ENCODE data around the gene NR1D1.

Gene NR1D1

DNA sequence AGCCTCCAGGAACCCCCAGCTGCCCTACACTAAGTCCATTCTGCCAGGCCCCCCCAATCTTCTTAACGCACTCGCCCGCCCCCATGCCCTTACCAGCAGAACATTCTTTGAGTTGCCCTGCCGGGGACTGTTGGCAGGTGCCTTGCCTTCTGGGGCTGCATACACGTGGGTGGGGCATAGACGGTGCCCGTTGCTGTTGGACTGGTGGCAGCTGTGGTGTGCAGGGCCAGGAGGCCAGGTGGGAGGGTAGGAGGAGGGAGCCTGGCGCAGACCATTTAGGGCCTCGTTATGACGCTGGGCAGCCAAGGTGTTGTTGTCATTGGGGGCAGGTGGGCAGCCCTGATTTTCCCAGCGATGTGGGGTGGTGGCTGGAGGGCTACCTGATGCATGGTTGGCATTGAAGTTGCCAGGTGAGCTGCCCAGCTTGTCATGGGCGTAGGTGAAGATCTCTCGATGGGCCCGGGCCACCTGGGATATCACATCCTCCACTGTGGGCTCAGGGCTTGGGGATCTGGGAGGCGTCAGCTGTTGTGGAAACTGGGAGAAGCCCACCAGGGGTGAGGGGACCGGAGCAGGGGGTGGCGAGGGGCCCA, 4.9 kb downstream of the NR1D1 start:
- Histone ChIP-seq H3K79me2 (ENCODE audit: insufficient read depth, low read depth) (peaks cover 5% of the 10 kb centered on the region; the same call in 1 of the 2 replicates), H3K4me3 (IDR thresholded peaks at IDR 0.05; ENCODE audit: insufficient read depth, low read depth, low read length) (no peak overlapping the region), H3K4me2 (no peak overlapping the region), H3K27ac (no peak overlapping the region), H3K4me1 (ENCODE audit: low read depth, poor library complexity, severe bottlenecking) (peaks cover 27% of the 10 kb centered on the region), H3K36me3 (ENCODE audit: insufficient read depth) (no peaks in the 10 kb centered on the region), H4K20me1 (ENCODE audit: insufficient read depth) (no peaks in the 10 kb centered on the region), H2AFZ (ENCODE audit: low read depth) (no peak overlapping the region), H3K27me3 (ENCODE audit: insufficient read depth, low read depth) (no peaks in the 10 kb centered on the region), H3K9ac (no peak overlapping the region)
- TF ChIP-seq, protein P1, sequence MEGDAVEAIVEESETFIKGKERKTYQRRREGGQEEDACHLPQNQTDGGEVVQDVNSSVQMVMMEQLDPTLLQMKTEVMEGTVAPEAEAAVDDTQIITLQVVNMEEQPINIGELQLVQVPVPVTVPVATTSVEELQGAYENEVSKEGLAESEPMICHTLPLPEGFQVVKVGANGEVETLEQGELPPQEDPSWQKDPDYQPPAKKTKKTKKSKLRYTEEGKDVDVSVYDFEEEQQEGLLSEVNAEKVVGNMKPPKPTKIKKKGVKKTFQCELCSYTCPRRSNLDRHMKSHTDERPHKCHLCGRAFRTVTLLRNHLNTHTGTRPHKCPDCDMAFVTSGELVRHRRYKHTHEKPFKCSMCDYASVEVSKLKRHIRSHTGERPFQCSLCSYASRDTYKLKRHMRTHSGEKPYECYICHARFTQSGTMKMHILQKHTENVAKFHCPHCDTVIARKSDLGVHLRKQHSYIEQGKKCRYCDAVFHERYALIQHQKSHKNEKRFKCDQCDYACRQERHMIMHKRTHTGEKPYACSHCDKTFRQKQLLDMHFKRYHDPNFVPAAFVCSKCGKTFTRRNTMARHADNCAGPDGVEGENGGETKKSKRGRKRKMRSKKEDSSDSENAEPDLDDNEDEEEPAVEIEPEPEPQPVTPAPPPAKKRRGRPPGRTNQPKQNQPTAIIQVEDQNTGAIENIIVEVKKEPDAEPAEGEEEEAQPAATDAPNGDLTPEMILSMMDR (conservative IDR thresholded peaks at IDR 0.05; ENCODE audit: low read depth, low read length), result no peak

DNA sequence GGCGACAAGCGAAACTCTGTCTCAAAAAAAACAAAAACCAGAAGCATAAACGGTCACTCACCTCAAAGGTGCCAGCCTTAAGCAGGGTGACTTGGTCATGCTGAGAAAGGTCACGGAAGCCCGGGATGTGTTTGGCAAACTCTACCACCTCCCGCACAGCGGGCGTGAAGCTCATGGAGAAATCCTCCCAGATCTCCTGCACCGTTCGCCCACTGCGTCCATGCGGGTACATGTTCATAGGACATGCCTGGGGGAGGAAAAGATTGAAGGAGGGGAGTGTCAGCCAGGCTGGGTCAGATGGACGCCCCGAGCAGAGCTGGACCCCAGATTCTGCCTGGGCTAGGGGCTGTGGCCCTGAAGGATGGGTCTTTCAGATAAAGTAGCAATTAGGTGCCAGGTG, 5.5 kb downstream of the NR1D1 start:
- no peaks in the 10 kb centered on the region for H4K20me1 ChIP-seq (ENCODE audit: insufficient read depth)
- no peak overlapping the region for H3K9ac ChIP-seq
- H3K79me2 ChIP-seq (ENCODE audit: insufficient read depth, low read depth), result peaks cover 5% of the 10 kb centered on the region; the same call in 1 of the 2 replicates
- no peak overlapping the region for H3K27ac ChIP-seq
- peaks cover 27% of the 10 kb centered on the region for H3K4me1 ChIP-seq (ENCODE audit: low read depth, poor library complexity, severe bottlenecking)
- no peak overlapping the region for H2AFZ ChIP-seq (ENCODE audit: low read depth)
- no peak overlapping the region for H3K4me2 ChIP-seq
- no peak overlapping the region for H3K4me3 ChIP-seq (IDR thresholded peaks at IDR 0.05; ENCODE audit: insufficient read depth, low read depth, low read length)
- no peaks in the 10 kb centered on the region for H3K27me3 ChIP-seq (ENCODE audit: insufficient read depth, low read depth)
- TF ChIP-seq, protein P1 (conservative IDR thresholded peaks at IDR 0.05; ENCODE audit: low read depth, low read length), result no peak
- H3K36me3 ChIP-seq (ENCODE audit: insufficient read depth), result no peaks in the 10 kb centered on the region

DNA sequence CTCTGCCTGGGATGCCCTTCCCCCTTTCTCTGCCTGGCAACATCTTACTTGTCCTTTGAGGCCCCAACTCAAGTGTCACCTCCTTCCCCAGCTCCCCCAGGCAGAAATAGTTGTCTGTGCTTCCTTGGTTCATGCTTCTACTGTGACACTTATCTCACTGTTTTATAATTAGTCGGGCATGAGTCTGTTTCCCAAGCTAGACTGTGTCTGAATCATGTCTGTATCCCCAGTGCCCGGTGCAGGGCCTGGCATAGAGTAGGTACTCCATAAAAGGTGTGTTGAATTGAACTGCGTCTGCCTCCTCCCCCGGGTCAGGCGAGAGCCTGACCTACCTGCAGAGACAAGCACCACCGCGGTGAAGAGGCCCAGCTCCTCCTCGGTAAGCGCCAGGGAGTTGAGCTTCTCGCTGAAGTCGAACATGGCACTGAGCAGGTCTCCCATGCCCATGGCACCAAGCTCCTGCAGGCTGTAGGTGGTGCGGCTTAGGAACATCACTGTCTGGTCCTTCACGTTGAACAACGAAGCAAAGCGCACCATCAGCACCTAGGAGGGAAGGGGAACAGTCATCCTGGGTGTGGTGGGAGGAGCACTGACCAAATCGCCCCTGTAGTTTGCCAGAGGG, 6.7 kb downstream of the NR1D1 start:
- H3K9ac ChIP-seq, result no peak overlapping the region
- no peak overlapping the region for H3K4me3 ChIP-seq (IDR thresholded peaks at IDR 0.05; ENCODE audit: insufficient read depth, low read depth, low read length)
- H3K36me3 ChIP-seq (ENCODE audit: insufficient read depth), result no peaks in the 10 kb centered on the region
- TF ChIP-seq, protein P1 (conservative IDR thresholded peaks at IDR 0.05; ENCODE audit: low read depth, low read length), result no peak
- H3K4me2 ChIP-seq, result no peak overlapping the region
- no peak overlapping the region for H2AFZ ChIP-seq (ENCODE audit: low read depth)
- H3K79me2 ChIP-seq (ENCODE audit: insufficient read depth, low read depth), result peaks cover 5% of the 10 kb centered on the region; the same call in 1 of the 2 replicates
- H4K20me1 ChIP-seq (ENCODE audit: insufficient read depth), result no peaks in the 10 kb centered on the region
- H3K27me3 ChIP-seq (ENCODE audit: insufficient read depth, low read depth), result no peaks in the 10 kb centered on the region
- peaks cover 26% of the 10 kb centered on the region for H3K4me1 ChIP-seq (ENCODE audit: low read depth, poor library complexity, severe bottlenecking)
- H3K27ac ChIP-seq, result no peak overlapping the region

DNA sequence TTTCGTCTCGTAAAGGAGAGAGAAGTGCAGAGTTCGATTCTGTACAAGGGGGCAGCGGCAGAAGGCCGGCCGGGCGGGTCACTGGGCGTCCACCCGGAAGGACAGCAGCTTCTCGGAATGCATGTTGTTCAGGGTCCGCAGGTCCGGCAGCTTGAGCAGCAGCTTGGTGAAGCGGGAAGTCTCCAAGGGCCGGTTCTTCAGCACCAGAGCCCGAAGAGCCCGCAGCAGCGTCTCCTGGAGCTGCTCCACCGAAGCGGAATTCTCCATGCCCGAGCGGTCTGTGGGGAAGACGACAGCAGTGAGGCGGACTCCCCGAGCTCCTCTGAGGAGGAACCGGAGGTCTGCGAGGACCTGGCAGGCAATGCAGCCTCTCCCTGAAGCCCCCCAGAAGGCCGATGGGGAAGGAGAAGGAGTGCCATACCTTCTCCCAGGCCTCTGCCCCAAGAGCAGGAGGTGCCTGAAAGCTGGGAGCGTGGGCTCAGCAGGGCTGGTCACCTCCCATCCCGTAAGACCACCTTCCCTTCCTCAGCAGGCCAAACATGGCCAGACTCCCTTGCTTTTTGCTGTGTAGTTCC, 7.3 kb downstream of the NR1D1 start:
- Histone ChIP-seq H3K36me3 (ENCODE audit: insufficient read depth) (no peaks in the 10 kb centered on the region), H3K27me3 (ENCODE audit: insufficient read depth, low read depth) (no peaks in the 10 kb centered on the region), H2AFZ (ENCODE audit: low read depth) (no peak overlapping the region), H3K27ac (no peak overlapping the region), H3K4me3 (IDR thresholded peaks at IDR 0.05; ENCODE audit: insufficient read depth, low read depth, low read length) (no peak overlapping the region), H4K20me1 (ENCODE audit: insufficient read depth) (no peaks in the 10 kb centered on the region), H3K4me1 (ENCODE audit: low read depth, poor library complexity, severe bottlenecking) (peaks cover 20% of the 10 kb centered on the region), H3K79me2 (ENCODE audit: insufficient read depth, low read depth) (peaks cover 4% of the 10 kb centered on the region; the same call in 1 of the 2 replicates), H3K9ac (no peak overlapping the region), H3K4me2 (no peak overlapping the region)
- TF ChIP-seq, protein P1 (conservative IDR thresholded peaks at IDR 0.05; ENCODE audit: low read depth, low read length), result no peak

All from KMS-11 (cell line).